Measurements from ENCODE around the gene HSPBP1. TPM values are rescaled to one million over a fixed set of nuclear protein-coding genes. Genes with fewer than 3 reads are reported as not detected.

The HSPBP1 gene
- total and polyA plus RNA-seq, 12 donors, result 18.8 to 49.8 (median 33.2) TPM

GRCh38 chr19:55319785-55320184 lies 39.9 kb upstream of the HSPBP1 start:
- Histone ChIP-seq H3K27me3 (no peaks in the 10 kb centered on the region), H3K27ac (no peak overlapping the region), H3K4me1 (replicated peaks in 1 of 2) (no peaks in the 10 kb centered on the region), H3K9me3 (replicated peaks in 1 of 3) (no peaks in the 10 kb centered on the region), H3K36me3 (replicated peaks in 1 of 2) (no peaks in the 10 kb centered on the region), H3K4me3 (no peak overlapping the region)
- intact Hi-C loops (cut with DNase I), result no loop called here
- peak in 2 of 7 donors; percentile 41 to 48 for DNase-seq
- no peak for TF ChIP-seq POLR2A (IDR thresholded peaks at IDR 0.05)
- no peak for TF ChIP-seq CTCF (IDR thresholded peaks at IDR 0.05)
- WGBS, 4 donors, result 15 to 36% (median 27%) methylated on average over 21 of the region's 21 CpGs

- Histone ChIP-seq H3K4me3 (no peak overlapping the region), H3K9me3 (replicated peaks in 1 of 3) (no peaks in the 10 kb centered on the region), H3K27me3 (no peaks in the 10 kb centered on the region), H3K27ac (no peak overlapping the region), H3K36me3 (replicated peaks in 1 of 2) (no peaks in the 10 kb centered on the region), H3K4me1 (replicated peaks in 1 of 2) (no peaks in the 10 kb centered on the region)
- no peak for TF ChIP-seq CTCF (IDR thresholded peaks at IDR 0.05)
- TF ChIP-seq POLR2A (IDR thresholded peaks at IDR 0.05), result no peak
- WGBS, 4 donors, result 78 to 89% (median 83%) methylated on average over 4 to 8 of the region's 8 CpGs
- intact Hi-C loops (cut with DNase I), result no loop called here
- DNase-seq, result no peak
Observed at GRCh38 chr19:55316646-55317045, 36.7 kb upstream of the HSPBP1 start.

GRCh38 chr19:55315956-55316525 lies 36.1 kb upstream of the HSPBP1 start:
- WGBS, 4 donors, result 82 to 90% (median 86%) methylated on average over 11 to 13 of the region's 13 CpGs
- H3K4me3 ChIP-seq, result no peak overlapping the region
- DNase-seq, result no peak
- TF ChIP-seq CTCF (IDR thresholded peaks at IDR 0.05) (no peak), POLR2A (IDR thresholded peaks at IDR 0.05) (no peak)
- H3K36me3 ChIP-seq (replicated peaks in 1 of 2), result no peaks in the 10 kb centered on the region
- no peaks in the 10 kb centered on the region for H3K27me3 ChIP-seq
- no peaks in the 10 kb centered on the region for H3K9me3 ChIP-seq (replicated peaks in 1 of 3)
- H3K4me1 ChIP-seq (replicated peaks in 1 of 2), result no peaks in the 10 kb centered on the region
- intact Hi-C loops (cut with DNase I), result no loop called here
- H3K27ac ChIP-seq, result no peak overlapping the region

- no peak overlapping the region for H3K27ac ChIP-seq
- H3K36me3 ChIP-seq (replicated peaks in 1 of 2), result no peaks in the 10 kb centered on the region
- H3K27me3 ChIP-seq, result no peaks in the 10 kb centered on the region
- no peak for DNase-seq
- intact Hi-C loops (cut with DNase I), result no loop called here
- TF ChIP-seq POLR2A (IDR thresholded peaks at IDR 0.05) (no peak), CTCF (IDR thresholded peaks at IDR 0.05) (no peak)
- WGBS, 4 donors, result 71 to 82% (median 82%) methylated on average over 8 of the region's 8 CpGs
- no peaks in the 10 kb centered on the region for H3K4me1 ChIP-seq (replicated peaks in 1 of 2)
- no peaks in the 10 kb centered on the region for H3K9me3 ChIP-seq (replicated peaks in 1 of 3)
- H3K4me3 ChIP-seq, result no peak overlapping the region
Observed at GRCh38 chr19:55314396-55314795, 34.5 kb upstream of the HSPBP1 start.

Measured in adrenal gland (tissue), 12 donors.